GM23338 (cell line): Measurements from ENCODE around the gene FUZ. TPM values are rescaled to one million over a fixed set of nuclear protein-coding genes. Genes with fewer than 3 reads are reported as not detected.
A peak's percentile ranks its signal among the peaks of the same experiment; 100 is the strongest.

Source experiments
- ATAC-seq: fragments of 200-7000 bp; cut with Tn5 transposase; 3 replicates; pipeline ENCODE4 v1.9.1; 2020
- DNase-seq: peaks from one replicate; pipeline ENCODE4 v3.0.0-alpha.2; 2015; ENCODE audit warnings: low spot score
- H2AFZ ChIP-seq: fragments of 200-600 bp; sonication (generic); 2 replicates; pipeline ENCODE4 v1.8.0; 2016; ENCODE audit warnings: antibody characterized with exemption, mild to moderate bottlenecking, moderate library complexity
- H3F3A ChIP-seq: fragments of 200-600 bp; sonication (generic); replicated peaks from 2 replicates; pipeline ENCODE4 v1.8.0; 2017; ENCODE audit warnings: antibody characterized with exemption, mixed run types, low read depth
- H3K27ac ChIP-seq: fragments of 200-600 bp; sonication (generic); 2 replicates; pipeline ENCODE4 v1.6.1; 2016; ENCODE audit warnings: low read depth
- H3K27me3 ChIP-seq: fragments of 200-600 bp; sonication (generic); 2 replicates; pipeline ENCODE4 v1.8.0; 2016; ENCODE audit warnings: mild to moderate bottlenecking, mixed run types, moderate library complexity; ENCODE audit not compliant: insufficient read depth
- H3K36me3 ChIP-seq: fragments of 200-600 bp; sonication (generic); 2 replicates; pipeline ENCODE4 v1.8.0; 2016; ENCODE audit warnings: mild to moderate bottlenecking; ENCODE audit not compliant: insufficient read depth
- H3K4me1 ChIP-seq: fragments of 200-600 bp; sonication (generic); 2 replicates; pipeline ENCODE4 v1.8.0; 2016; ENCODE audit warnings: mild to moderate bottlenecking, moderate library complexity; ENCODE audit not compliant: insufficient read depth
- H3K4me2 ChIP-seq: fragments of 200-600 bp; sonication (generic); 2 replicates; pipeline ENCODE4 v1.7.1; 2017; ENCODE audit warnings: mixed run types
- H3K4me3 ChIP-seq: fragments of 200-600 bp; sonication (generic); 2 replicates; pipeline ENCODE4 v1.6.1; 2016; ENCODE audit warnings: mixed run types
- H3K79me2 ChIP-seq: fragments of 200-600 bp; sonication (generic); replicated peaks from 2 replicates; pipeline ENCODE4 v1.8.0; 2017; ENCODE audit warnings: mild to moderate bottlenecking; ENCODE audit not compliant: insufficient read depth
- H3K9me2 ChIP-seq: fragments of 200-600 bp; sonication (generic); 2 replicates; pipeline ENCODE4 v1.8.0; 2017; ENCODE audit not compliant: insufficient read depth
- H4K20me1 ChIP-seq: fragments of 200-600 bp; sonication (generic); replicated peaks from 2 replicates; pipeline ENCODE4 v1.8.0; 2017; ENCODE audit warnings: mild to moderate bottlenecking; ENCODE audit not compliant: insufficient read depth
- H3K27ac Mint-ChIP-seq: 2 replicates; pipeline ENCODE4 v1.8.0; 2020; ENCODE audit warnings: inconsistent platforms, mild to moderate bottlenecking, moderate library complexity, mixed read lengths
- H3K27me3 Mint-ChIP-seq: 3 replicates; pipeline ENCODE4 v1.8.0; 2022; ENCODE audit warnings: low read depth, mild to moderate bottlenecking, moderate library complexity, mixed read lengths, inconsistent platforms; ENCODE audit not compliant: insufficient read depth, poor library complexity
- H3K36me3 Mint-ChIP-seq: 3 replicates; pipeline ENCODE4 v1.8.0; 2021; ENCODE audit warnings: low read depth, mild to moderate bottlenecking, inconsistent platforms, moderate library complexity, mixed read lengths
- H3K4me1 Mint-ChIP-seq: 3 replicates; pipeline ENCODE4 v1.8.0; 2020; ENCODE audit warnings: mild to moderate bottlenecking, inconsistent platforms, mixed read lengths
- H3K4me3 Mint-ChIP-seq: 3 replicates; pipeline ENCODE4 v1.8.0; 2021; ENCODE audit warnings: moderate library complexity, mild to moderate bottlenecking, inconsistent platforms, mixed read lengths
- H3K9me3 Mint-ChIP-seq: 3 replicates; pipeline ENCODE4 v1.8.0; 2020; ENCODE audit warnings: moderate library complexity, mild to moderate bottlenecking, inconsistent platforms, mixed read lengths
- CREB1 ChIP-seq: fragments of 250-450 bp; sonication (Bioruptor Pico); IDR thresholded peaks from 2 replicates; pipeline ENCODE4 v1.5.0; 2020; ENCODE audit warnings: low read depth, mild to moderate bottlenecking, moderate library complexity
- EZH2 ChIP-seq: fragments of 200-600 bp; sonication (generic); IDR thresholded peaks from one replicate; pipeline ENCODE4 v1.8.0; 2017; ENCODE audit warnings: antibody characterized with exemption, mild to moderate bottlenecking, low read depth; ENCODE audit not compliant: unreplicated experiment
- JUNB ChIP-seq: IDR thresholded peaks from one replicate; pipeline ENCODE4 v1.6.1; 2016; ENCODE audit warnings: antibody characterized with exemption; ENCODE audit not compliant: unreplicated experiment
- NANOG ChIP-seq: IDR thresholded peaks from 2 replicates; pipeline ENCODE4 v1.6.1; 2016; ENCODE audit warnings: antibody characterized with exemption, borderline replicate concordance
- ZNF114 ChIP-seq: fragments of 250-450 bp; sonication (Bioruptor Pico); IDR thresholded peaks from 2 replicates; pipeline ENCODE4 v1.5.0; 2020; ENCODE audit warnings: mild to moderate bottlenecking, moderate library complexity
- polyA plus RNA-seq: library from polyadenylated mRNA; unstranded; fragments of >200 nt; fragmentation: Nextera tagmentation; extraction: Ambion mirVana; gene quantifications from 2 replicates; pipeline ENCODE4 v1.2.1, GENCODE V29; 2016
- total RNA-seq: library from RNA; depleted of rRNA; stranded (reverse); fragments of >200 nt; shearing (Covaris generic); gene quantifications from 2 replicates; pipeline ENCODE4 v1.2.3, GENCODE V29; 2014
- TF ChIP-seq, protein P1 (sequence below), 2 experiments: fragments of 200-600 bp in 1 of 2; sonication (generic) in 1 of 2; conservative IDR thresholded peaks; 2 replicates each; pipeline versions ENCODE4 v1.5.1 to v1.6.1; 2016 to 2017; ENCODE audit warnings: antibody characterized with exemption in 2 of 2, low read depth in 2 of 2, mild to moderate bottlenecking in 2 of 2, moderate library complexity in 1 of 2
- TF ChIP-seq, protein P2 (sequence below): IDR thresholded peaks from 2 replicates; pipeline ENCODE4 v1.6.1; 2016; ENCODE audit warnings: antibody characterized with exemption
- TF ChIP-seq, protein P3 (sequence below): fragments of 250-450 bp; sonication (Bioruptor Pico); IDR thresholded peaks from 2 replicates; pipeline ENCODE4 v1.5.0; 2020; ENCODE audit warnings: mild to moderate bottlenecking, moderate library complexity

Gene FUZ
- total and polyA plus RNA-seq, 2 experiments from 2014 or later: 24.3 to 34.8 TPM

GRCh38 chr19:49840736-49841249, 27.7 kb upstream of the FUZ start:
- Histone ChIP-seq H3K9me2 (no peaks in the 10 kb centered on the region), H3K79me2 (no peaks in the 10 kb centered on the region), H2AFZ (no peak overlapping the region), H3K4me3 (no peak overlapping the region), H3F3A (0 out of 2 replicates have a peak, but pooled peaks cover 3% of the 10 kb centered on the region), H4K20me1 (peaks cover 4% of the 10 kb centered on the region; the same call in 1 of the 2 replicates), H3K4me2 (no peak overlapping the region), H3K36me3 (no peaks in the 10 kb centered on the region), H3K27me3 (no peaks in the 10 kb centered on the region), H3K4me1 (no peaks in the 10 kb centered on the region), H3K27ac (peak overlapping the region; percentile 50; the same call in 1 of the 2 replicates)
- H3K9me3 Mint-ChIP-seq: no peaks in the 10 kb centered on the region
- peaks cover 6% of the 10 kb centered on the region for H3K4me1 Mint-ChIP-seq
- peaks cover 15% of the 10 kb centered on the region for H3K27me3 Mint-ChIP-seq
- no peak overlapping the region for H3K4me3 Mint-ChIP-seq
- DNase-seq (peak; percentile 36), ATAC-seq (no peak)
- TF ChIP-seq, protein P1, sequence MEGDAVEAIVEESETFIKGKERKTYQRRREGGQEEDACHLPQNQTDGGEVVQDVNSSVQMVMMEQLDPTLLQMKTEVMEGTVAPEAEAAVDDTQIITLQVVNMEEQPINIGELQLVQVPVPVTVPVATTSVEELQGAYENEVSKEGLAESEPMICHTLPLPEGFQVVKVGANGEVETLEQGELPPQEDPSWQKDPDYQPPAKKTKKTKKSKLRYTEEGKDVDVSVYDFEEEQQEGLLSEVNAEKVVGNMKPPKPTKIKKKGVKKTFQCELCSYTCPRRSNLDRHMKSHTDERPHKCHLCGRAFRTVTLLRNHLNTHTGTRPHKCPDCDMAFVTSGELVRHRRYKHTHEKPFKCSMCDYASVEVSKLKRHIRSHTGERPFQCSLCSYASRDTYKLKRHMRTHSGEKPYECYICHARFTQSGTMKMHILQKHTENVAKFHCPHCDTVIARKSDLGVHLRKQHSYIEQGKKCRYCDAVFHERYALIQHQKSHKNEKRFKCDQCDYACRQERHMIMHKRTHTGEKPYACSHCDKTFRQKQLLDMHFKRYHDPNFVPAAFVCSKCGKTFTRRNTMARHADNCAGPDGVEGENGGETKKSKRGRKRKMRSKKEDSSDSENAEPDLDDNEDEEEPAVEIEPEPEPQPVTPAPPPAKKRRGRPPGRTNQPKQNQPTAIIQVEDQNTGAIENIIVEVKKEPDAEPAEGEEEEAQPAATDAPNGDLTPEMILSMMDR (conservative IDR thresholded peaks at IDR 0.05; ENCODE audit: low read depth in 2 of 2): peak in 1 of 2 experiments; percentile 36; a peak in 2 of 4 replicates
- TF ChIP-seq ZNF114 (no peak), EZH2 (no peak), NANOG (no peak)
- TF ChIP-seq, protein P2, sequence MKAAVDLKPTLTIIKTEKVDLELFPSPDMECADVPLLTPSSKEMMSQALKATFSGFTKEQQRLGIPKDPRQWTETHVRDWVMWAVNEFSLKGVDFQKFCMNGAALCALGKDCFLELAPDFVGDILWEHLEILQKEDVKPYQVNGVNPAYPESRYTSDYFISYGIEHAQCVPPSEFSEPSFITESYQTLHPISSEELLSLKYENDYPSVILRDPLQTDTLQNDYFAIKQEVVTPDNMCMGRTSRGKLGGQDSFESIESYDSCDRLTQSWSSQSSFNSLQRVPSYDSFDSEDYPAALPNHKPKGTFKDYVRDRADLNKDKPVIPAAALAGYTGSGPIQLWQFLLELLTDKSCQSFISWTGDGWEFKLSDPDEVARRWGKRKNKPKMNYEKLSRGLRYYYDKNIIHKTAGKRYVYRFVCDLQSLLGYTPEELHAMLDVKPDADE: no peak
- no peak overlapping the region; the same call in 1 of the 2 replicates for H3K27ac Mint-ChIP-seq
- peaks cover 37% of the 10 kb centered on the region for H3K36me3 Mint-ChIP-seq

- no peak overlapping the region for H3K4me3 Mint-ChIP-seq
- TF ChIP-seq JUNB (no peak), NANOG (no peak), CREB1 (CRISPR knock-in tag) (no peak)
- TF ChIP-seq, protein P3, sequence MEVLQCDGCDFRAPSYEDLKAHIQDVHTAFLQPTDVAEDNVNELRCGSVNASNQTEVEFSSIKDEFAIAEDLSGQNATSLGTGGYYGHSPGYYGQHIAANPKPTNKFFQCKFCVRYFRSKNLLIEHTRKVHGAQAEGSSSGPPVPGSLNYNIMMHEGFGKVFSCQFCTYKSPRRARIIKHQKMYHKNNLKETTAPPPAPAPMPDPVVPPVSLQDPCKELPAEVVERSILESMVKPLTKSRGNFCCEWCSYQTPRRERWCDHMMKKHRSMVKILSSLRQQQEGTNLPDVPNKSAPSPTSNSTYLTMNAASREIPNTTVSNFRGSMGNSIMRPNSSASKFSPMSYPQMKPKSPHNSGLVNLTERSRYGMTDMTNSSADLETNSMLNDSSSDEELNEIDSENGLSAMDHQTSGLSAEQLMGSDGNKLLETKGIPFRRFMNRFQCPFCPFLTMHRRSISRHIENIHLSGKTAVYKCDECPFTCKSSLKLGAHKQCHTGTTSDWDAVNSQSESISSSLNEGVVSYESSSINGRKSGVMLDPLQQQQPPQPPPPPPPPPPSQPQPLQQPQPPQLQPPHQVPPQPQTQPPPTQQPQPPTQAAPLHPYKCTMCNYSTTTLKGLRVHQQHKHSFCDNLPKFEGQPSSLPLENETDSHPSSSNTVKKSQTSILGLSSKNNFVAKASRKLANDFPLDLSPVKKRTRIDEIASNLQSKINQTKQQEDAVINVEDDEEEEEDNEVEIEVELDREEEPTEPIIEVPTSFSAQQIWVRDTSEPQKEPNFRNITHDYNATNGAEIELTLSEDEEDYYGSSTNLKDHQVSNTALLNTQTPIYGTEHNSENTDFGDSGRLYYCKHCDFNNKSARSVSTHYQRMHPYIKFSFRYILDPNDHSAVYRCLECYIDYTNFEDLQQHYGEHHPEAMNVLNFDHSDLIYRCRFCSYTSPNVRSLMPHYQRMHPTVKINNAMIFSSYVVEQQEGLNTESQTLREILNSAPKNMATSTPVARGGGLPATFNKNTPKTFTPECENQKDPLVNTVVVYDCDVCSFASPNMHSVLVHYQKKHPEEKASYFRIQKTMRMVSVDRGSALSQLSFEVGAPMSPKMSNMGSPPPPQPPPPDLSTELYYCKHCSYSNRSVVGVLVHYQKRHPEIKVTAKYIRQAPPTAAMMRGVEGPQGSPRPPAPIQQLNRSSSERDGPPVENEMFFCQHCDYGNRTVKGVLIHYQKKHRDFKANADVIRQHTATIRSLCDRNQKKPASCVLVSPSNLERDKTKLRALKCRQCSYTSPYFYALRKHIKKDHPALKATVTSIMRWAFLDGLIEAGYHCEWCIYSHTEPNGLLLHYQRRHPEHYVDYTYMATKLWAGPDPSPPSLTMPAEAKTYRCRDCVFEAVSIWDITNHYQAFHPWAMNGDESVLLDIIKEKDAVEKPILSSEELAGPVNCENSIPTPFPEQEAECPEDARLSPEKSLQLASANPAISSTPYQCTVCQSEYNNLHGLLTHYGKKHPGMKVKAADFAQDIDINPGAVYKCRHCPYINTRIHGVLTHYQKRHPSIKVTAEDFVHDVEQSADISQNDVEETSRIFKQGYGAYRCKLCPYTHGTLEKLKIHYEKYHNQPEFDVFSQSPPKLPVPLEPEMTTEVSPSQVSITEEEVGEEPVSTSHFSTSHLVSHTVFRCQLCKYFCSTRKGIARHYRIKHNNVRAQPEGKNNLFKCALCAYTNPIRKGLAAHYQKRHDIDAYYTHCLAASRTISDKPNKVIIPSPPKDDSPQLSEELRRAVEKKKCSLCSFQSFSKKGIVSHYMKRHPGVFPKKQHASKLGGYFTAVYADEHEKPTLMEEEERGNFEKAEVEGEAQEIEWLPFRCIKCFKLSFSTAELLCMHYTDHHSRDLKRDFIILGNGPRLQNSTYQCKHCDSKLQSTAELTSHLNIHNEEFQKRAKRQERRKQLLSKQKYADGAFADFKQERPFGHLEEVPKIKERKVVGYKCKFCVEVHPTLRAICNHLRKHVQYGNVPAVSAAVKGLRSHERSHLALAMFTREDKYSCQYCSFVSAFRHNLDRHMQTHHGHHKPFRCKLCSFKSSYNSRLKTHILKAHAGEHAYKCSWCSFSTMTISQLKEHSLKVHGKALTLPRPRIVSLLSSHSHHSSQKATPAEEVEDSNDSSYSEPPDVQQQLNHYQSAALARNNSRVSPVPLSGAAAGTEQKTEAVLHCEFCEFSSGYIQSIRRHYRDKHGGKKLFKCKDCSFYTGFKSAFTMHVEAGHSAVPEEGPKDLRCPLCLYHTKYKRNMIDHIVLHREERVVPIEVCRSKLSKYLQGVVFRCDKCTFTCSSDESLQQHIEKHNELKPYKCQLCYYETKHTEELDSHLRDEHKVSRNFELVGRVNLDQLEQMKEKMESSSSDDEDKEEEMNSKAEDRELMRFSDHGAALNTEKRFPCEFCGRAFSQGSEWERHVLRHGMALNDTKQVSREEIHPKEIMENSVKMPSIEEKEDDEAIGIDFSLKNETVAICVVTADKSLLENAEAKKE: no peak
- TF ChIP-seq, protein P1 (conservative IDR thresholded peaks at IDR 0.05; ENCODE audit: low read depth in 2 of 2): no peak
These were observed 27.2 kb upstream of the FUZ start for GRCh38 chr19:49840321-49840720.

More at GRCh38 chr19:49840321-49840720, 27.2 kb upstream of the FUZ start:
- H2AFZ ChIP-seq: no peak overlapping the region
- H3K79me2 ChIP-seq: no peaks in the 10 kb centered on the region
- ATAC-seq (no peak; the same call in 2 of the 3 replicates), DNase-seq (no peak)
- no peaks in the 10 kb centered on the region for H3K9me2 ChIP-seq
- Mint-ChIP-seq H3K4me1 (peaks cover 6% of the 10 kb centered on the region), H3K27me3 (peaks cover 15% of the 10 kb centered on the region), H3K36me3 (peaks cover 37% of the 10 kb centered on the region), H3K9me3 (no peaks in the 10 kb centered on the region), H3K27ac (no peak overlapping the region; the same call in 1 of the 2 replicates)
- no peak overlapping the region for H3K4me3 ChIP-seq
- H3K4me1 ChIP-seq: no peaks in the 10 kb centered on the region
- 0 out of 2 replicates have a peak, but pooled peaks cover 3% of the 10 kb centered on the region for H3F3A ChIP-seq
- H4K20me1 ChIP-seq: peaks cover 4% of the 10 kb centered on the region; the same call in 1 of the 2 replicates
- H3K27ac ChIP-seq: peak overlapping the region; percentile 50; the same call in 1 of the 2 replicates
- H3K36me3 ChIP-seq: no peaks in the 10 kb centered on the region
- H3K27me3 ChIP-seq: no peaks in the 10 kb centered on the region
- no peak overlapping the region for H3K4me2 ChIP-seq
